ENCODE results near the gene FAM174B. TPM values are rescaled to one million over a fixed set of nuclear protein-coding genes. Genes with fewer than 3 reads are reported as not detected.

The FAM174B gene
- total RNA-seq, 1 donor from 2014 or later: 24.0 TPM

GRCh38 chr15:92578096-92578835 lies 77.3 kb downstream of the FAM174B start:
- Mint-ChIP-seq H3K4me1 (ENCODE audit: low read depth) (no peaks in the 10 kb centered on the region), H3K9me3 (ENCODE audit: low read depth) (no peaks in the 10 kb centered on the region), H3K36me3 (ENCODE audit: low read depth) (no peaks in the 10 kb centered on the region), H3K4me3 (ENCODE audit: unreplicated experiment) (no peak overlapping the region), H3K27me3 (ENCODE audit: low read depth) (peaks cover 60% of the 10 kb centered on the region), H3K27ac (ENCODE audit: unreplicated experiment) (no peak overlapping the region)
- TF ChIP-seq, protein P1, sequence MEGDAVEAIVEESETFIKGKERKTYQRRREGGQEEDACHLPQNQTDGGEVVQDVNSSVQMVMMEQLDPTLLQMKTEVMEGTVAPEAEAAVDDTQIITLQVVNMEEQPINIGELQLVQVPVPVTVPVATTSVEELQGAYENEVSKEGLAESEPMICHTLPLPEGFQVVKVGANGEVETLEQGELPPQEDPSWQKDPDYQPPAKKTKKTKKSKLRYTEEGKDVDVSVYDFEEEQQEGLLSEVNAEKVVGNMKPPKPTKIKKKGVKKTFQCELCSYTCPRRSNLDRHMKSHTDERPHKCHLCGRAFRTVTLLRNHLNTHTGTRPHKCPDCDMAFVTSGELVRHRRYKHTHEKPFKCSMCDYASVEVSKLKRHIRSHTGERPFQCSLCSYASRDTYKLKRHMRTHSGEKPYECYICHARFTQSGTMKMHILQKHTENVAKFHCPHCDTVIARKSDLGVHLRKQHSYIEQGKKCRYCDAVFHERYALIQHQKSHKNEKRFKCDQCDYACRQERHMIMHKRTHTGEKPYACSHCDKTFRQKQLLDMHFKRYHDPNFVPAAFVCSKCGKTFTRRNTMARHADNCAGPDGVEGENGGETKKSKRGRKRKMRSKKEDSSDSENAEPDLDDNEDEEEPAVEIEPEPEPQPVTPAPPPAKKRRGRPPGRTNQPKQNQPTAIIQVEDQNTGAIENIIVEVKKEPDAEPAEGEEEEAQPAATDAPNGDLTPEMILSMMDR (IDR thresholded peaks at IDR 0.05): no peak
- DNase-seq (ENCODE audit: low spot score): no peak

DNA sequence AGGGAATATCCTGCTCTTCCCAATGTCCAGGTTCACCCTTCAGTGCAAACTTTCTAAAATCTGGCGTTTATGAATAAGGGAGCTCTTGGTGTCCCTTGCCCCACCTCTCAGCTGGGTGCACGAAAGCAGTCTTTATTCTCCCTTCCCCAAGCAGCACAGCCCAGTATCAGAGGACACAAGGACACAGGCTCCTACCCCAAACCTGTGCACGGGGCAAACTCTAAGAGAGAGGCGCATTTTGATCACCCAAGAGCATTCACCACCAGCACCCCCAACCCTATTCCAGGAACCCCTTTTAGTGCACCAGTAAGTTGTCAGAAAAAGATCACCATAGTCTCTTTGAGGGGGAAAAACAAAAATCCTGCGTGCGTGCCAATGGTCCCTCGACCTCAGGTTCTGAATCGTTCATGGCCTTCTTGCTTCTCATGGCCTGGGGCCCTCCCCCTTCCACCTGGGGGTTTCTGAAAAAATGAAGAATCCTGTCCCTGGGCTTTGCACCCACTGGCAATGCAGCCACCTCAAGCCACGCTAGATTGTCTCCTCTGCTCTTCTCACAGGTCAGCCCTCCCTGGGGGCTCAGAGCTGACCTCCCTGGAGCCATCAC lies 78.9 kb downstream of the FAM174B start:
- Mint-ChIP-seq H3K27me3 (ENCODE audit: low read depth) (peaks cover 57% of the 10 kb centered on the region), H3K4me1 (ENCODE audit: low read depth) (no peaks in the 10 kb centered on the region), H3K9me3 (ENCODE audit: low read depth) (no peaks in the 10 kb centered on the region), H3K4me3 (ENCODE audit: unreplicated experiment) (no peak overlapping the region), H3K27ac (ENCODE audit: unreplicated experiment) (no peak overlapping the region), H3K36me3 (ENCODE audit: low read depth) (no peaks in the 10 kb centered on the region)
- TF ChIP-seq, protein P1 (IDR thresholded peaks at IDR 0.05): no peak
- no peak for DNase-seq (ENCODE audit: low spot score)

DNA sequence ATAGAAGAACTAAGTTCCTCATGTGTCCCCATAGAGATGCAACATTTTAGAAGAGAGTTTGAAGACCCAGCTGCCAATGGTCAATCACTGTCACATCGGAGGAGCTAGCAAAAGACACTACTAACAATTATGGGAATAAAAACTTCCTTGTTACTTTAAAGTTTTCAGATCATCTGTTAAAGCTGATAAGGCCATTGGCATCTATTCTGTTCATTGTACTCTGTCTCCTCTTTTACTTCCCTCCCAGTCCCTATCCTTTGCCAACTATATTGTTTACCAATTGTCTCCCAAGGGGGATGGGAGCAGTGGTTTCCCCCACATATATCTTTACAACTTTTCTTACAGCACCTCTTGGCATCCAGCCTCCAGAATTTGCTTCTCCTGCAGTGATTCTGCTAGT lies 81.0 kb downstream of the FAM174B start:
- H3K4me1 Mint-ChIP-seq (ENCODE audit: low read depth): no peaks in the 10 kb centered on the region
- H3K27me3 Mint-ChIP-seq (ENCODE audit: low read depth): peaks cover 60% of the 10 kb centered on the region
- no peak overlapping the region for H3K4me3 Mint-ChIP-seq (ENCODE audit: unreplicated experiment)
- TF ChIP-seq, protein P1 (IDR thresholded peaks at IDR 0.05): no peak
- no peak for DNase-seq (ENCODE audit: low spot score)
- H3K36me3 Mint-ChIP-seq (ENCODE audit: low read depth): no peaks in the 10 kb centered on the region
- no peaks in the 10 kb centered on the region for H3K9me3 Mint-ChIP-seq (ENCODE audit: low read depth)
- H3K27ac Mint-ChIP-seq (ENCODE audit: unreplicated experiment): no peak overlapping the region

DNA sequence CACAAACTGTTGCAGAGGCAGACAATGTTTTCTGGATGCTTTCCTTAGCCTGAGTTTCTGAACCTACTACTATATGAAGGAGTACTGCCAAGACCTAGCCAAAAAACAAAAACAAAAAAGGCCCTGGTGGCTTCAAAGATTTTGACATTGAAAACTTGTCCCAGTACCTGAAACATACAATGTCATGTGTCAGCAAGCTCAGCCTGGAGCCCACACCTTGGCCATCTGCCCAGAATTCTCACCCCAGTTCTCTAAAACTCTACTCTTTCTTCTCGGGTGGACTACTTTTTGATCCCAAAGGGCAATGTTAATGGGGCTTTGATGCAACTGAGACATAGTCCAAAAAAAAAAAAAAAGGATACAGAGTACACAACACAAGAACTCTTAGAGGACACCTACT lies 81.4 kb downstream of the FAM174B start:
- Mint-ChIP-seq H3K27ac (ENCODE audit: unreplicated experiment) (no peak overlapping the region), H3K27me3 (ENCODE audit: low read depth) (peaks cover 60% of the 10 kb centered on the region), H3K9me3 (ENCODE audit: low read depth) (no peaks in the 10 kb centered on the region), H3K4me1 (ENCODE audit: low read depth) (no peaks in the 10 kb centered on the region), H3K36me3 (ENCODE audit: low read depth) (no peaks in the 10 kb centered on the region), H3K4me3 (ENCODE audit: unreplicated experiment) (no peak overlapping the region)
- DNase-seq (ENCODE audit: low spot score): no peak
- TF ChIP-seq, protein P1 (IDR thresholded peaks at IDR 0.05): no peak

DNA sequence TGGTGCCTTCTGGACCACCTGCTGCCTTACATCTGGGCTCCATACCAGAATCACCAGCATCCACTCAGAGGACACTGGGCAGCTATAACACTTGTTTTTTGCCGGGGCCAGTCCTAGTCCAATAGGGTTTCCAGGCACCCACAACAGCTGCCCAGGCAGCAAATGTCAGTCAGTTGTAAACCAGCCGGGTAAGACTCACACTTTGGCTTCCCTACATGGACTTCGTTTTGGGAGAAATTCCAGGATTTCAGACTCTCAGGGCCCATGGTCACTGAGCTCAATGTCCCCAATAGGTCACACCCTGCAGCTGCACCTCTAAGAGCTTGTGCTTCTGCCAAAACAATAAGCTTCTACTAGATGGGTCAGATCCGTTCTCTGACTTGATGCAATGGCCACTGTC lies 83.8 kb downstream of the FAM174B start:
- H3K9me3 Mint-ChIP-seq (ENCODE audit: low read depth): peaks cover 5% of the 10 kb centered on the region
- no peak for DNase-seq (ENCODE audit: low spot score)
- H3K27me3 Mint-ChIP-seq (ENCODE audit: low read depth): peaks cover 40% of the 10 kb centered on the region
- H3K36me3 Mint-ChIP-seq (ENCODE audit: low read depth): no peaks in the 10 kb centered on the region
- TF ChIP-seq, protein P1 (IDR thresholded peaks at IDR 0.05): no peak
- H3K4me3 Mint-ChIP-seq (ENCODE audit: unreplicated experiment): no peak overlapping the region
- peaks cover 5% of the 10 kb centered on the region for H3K4me1 Mint-ChIP-seq (ENCODE audit: low read depth)
- H3K27ac Mint-ChIP-seq (ENCODE audit: unreplicated experiment): no peak overlapping the region

Data from chondrocyte (in vitro differentiated cells).